K562 (cell line): ENCODE data around the gene MCM7. TPM values are rescaled to one million over a fixed set of nuclear protein-coding genes. Genes with fewer than 3 reads are reported as not detected.
A peak's percentile ranks its signal among the peaks of the same experiment; 100 is the strongest.

ENCODE experiments used
- ARID4B ChIP-seq: sonication (generic); formaldehyde crosslinking; IDR thresholded peaks from 2 replicates; pipeline ENCODE4 v1.8.0; 2022; ENCODE audit warnings: mild to moderate bottlenecking, missing genetic modification reagents
- BRF2 ChIP-seq: IDR thresholded peaks from 3 replicates; pipeline ENCODE4 v1.6.1; 2011; ENCODE audit warnings: borderline replicate concordance, mild to moderate bottlenecking; ENCODE audit not compliant: insufficient read length, insufficient read depth
- HDAC3 ChIP-seq: fragments of 450-650 bp; IDR thresholded peaks from 2 replicates; pipeline ENCODE4 v1.6.1; 2018; ENCODE audit warnings: borderline replicate concordance, mild to moderate bottlenecking, moderate library complexity; ENCODE audit not compliant: partially characterized antibody
- LARP7 ChIP-seq: fragments of 450-650 bp; IDR thresholded peaks from 2 replicates; pipeline ENCODE4 v1.6.1; 2016
- RHOXF2B ChIP-seq: fragments of 250-450 bp; sonication (Bioruptor Pico); conservative IDR thresholded peaks from 2 replicates; pipeline ENCODE4 v1.5.1; 2021
- SREBF2 ChIP-seq: sonication (generic); formaldehyde crosslinking; IDR thresholded peaks from 2 replicates; pipeline ENCODE4 v1.4.0; 2020; ENCODE audit warnings: mild to moderate bottlenecking, missing genetic modification reagents
- SUPT5H ChIP-seq: fragments of 450-650 bp; IDR thresholded peaks from 2 replicates; pipeline ENCODE4 v1.6.1; 2016
- ZMIZ1 ChIP-seq, 2 experiments: fragments of 150-350 bp in 1 of 2; IDR thresholded peaks; 2 replicates each; pipeline ENCODE4 v1.6.1; 2012 to 2016; ENCODE audit warnings: low read depth in 2 of 2, low read length in 2 of 2, mild to moderate bottlenecking in 1 of 2, moderate library complexity in 1 of 2
- ZNF316 ChIP-seq: fragments of 450-650 bp; IDR thresholded peaks from 2 replicates; pipeline ENCODE4 v1.6.1; 2016
- ZNF586 ChIP-seq: fragments of 450-650 bp; formaldehyde crosslinking; conservative IDR thresholded peaks from 2 replicates; pipeline ENCODE4 v1.4.0; 2020; ENCODE audit warnings: mild to moderate bottlenecking, moderate library complexity
- ZNF695 ChIP-seq: fragments of 450-650 bp; formaldehyde crosslinking; IDR thresholded peaks from 2 replicates; pipeline ENCODE4 v1.4.0; 2020; ENCODE audit warnings: mild to moderate bottlenecking, moderate library complexity
- polyA plus RNA-seq, 8 experiments: library from polyadenylated mRNA; depleted of rRNA in 4 of 8; stranded (reverse) in 5 of 8; unstranded in 3 of 8; fragments of >200 nt; fragmentation: Nextera tagmentation in 2 of 8; fragmentation: Illumina TruSeq in 1 of 8; extraction: Ambion mirVana in 2 of 8; extraction: Trizol in 1 of 8; gene quantifications; 2 replicates each; pipeline versions ENCODE4 v1.2.1 to v1.2.3, GENCODE V29; 2011 to 2014; ENCODE audit warnings: inconsistent platforms in 1 of 8, missing spikeins in 1 of 8
- total RNA-seq, 7 experiments: library from RNA; depleted of rRNA in 6 of 7; stranded (reverse); fragments of >200 nt in 6 of 7; fragmentation: Illumina TruSeq in 2 of 7; extraction: Trizol in 2 of 7; gene quantifications; 2 replicates each; pipeline versions ENCODE4 v1.2.1 to v1.2.3, GENCODE V29; 2011 to 2021; ENCODE audit warnings: low replicate concordance in 1 of 7
- TF ChIP-seq, protein P1 (sequence below): fragments of 250-450 bp; sonication (Bioruptor Pico); IDR thresholded peaks from 2 replicates; pipeline ENCODE4 v1.4.0; 2020; ENCODE audit warnings: mild to moderate bottlenecking, moderate library complexity
- TF ChIP-seq, protein P2 (sequence below): fragments of 250-450 bp; sonication (Bioruptor Pico); IDR thresholded peaks from 2 replicates; pipeline ENCODE4 v1.4.0; 2020; ENCODE audit warnings: mild to moderate bottlenecking, moderate library complexity, borderline replicate concordance

The MCM7 gene
- total and polyA plus RNA-seq, 9 of the 15 experiments (the other 6 are each of a cell fraction or from before 2014, with no cell fraction given), result 329 to 856 (median 437) TPM

DNA sequence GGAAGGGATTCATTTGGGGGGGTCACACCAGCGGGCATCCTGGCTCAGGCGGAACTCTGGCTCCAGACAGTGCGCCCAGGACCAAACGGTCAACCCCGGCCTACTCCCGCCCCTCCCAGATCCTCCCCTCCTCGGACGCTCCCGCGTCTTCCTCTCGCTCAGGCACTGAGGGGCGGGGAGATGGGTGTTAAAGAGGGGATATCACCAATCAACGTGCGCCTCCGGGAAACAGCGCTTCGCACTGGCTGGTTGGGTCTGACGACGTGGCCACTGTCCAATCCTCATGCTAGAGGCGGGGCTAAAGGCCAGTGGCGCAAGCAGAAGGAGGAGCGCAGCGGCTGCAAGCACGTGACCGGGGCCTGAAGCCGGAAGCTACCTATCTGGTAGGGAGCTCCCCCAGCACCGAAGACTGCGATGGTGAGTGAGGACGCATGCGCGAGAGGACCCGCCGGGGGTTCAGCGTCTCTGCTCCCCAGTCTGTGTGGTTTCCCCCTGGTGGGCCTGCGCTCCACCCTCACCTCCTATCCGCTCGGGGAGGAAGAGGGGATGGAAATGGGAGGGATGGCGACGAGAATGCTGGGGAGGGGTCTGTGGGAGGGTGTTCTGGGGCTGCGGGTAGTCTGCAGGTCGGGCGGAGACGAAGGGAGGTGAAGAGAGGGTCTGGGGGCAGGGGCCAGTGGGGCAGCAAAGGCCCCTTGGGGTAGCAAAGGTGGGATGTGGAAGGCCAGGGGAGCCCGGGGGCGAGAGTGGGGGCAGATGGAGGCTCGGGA lies 47.5 kb upstream of the MCM7 start, which contains the start of gene LAMTOR4 (continued):
- TF ChIP-seq ARID4B (CRISPR knock-in tag), result peak; percentile 68
- TF ChIP-seq SREBF2, result no peak
- no peak for TF ChIP-seq ZMIZ1 (IDR thresholded peaks at IDR 0.05; ENCODE audit: low read depth in 2 of 2, low read length in 2 of 2)
- peak; percentile 52; the same call in 1 of the 2 replicates for TF ChIP-seq LARP7
- peak; percentile 92 for TF ChIP-seq SUPT5H
- 0 out of 2 replicates have a peak, but pooled peaks have one; percentile 43 for TF ChIP-seq RHOXF2B (CRISPR knock-in tag)
- no peak for TF ChIP-seq ZNF316
- no peak for TF ChIP-seq ZNF586 (CRISPR knock-in tag)
- no peak for TF ChIP-seq ZNF695 (CRISPR knock-in tag)
- no peak for TF ChIP-seq BRF2
- TF ChIP-seq, protein P1, sequence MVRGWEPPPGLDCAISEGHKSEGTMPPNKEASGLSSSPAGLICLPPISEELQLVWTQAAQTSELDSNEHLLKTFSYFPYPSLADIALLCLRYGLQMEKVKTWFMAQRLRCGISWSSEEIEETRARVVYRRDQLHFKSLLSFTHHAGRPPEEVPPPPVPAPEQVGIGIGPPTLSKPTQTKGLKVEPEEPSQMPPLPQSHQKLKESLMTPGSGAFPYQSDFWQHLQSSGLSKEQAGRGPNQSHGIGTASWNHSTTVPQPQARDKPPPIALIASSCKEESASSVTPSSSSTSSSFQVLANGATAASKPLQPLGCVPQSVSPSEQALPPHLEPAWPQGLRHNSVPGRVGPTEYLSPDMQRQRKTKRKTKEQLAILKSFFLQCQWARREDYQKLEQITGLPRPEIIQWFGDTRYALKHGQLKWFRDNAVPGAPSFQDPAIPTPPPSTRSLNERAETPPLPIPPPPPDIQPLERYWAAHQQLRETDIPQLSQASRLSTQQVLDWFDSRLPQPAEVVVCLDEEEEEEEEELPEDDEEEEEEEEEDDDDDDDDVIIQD (CRISPR knock-in tag), result no peak; the same call in 1 of the 2 replicates
- TF ChIP-seq HDAC3, result no peak
- TF ChIP-seq, protein P2, sequence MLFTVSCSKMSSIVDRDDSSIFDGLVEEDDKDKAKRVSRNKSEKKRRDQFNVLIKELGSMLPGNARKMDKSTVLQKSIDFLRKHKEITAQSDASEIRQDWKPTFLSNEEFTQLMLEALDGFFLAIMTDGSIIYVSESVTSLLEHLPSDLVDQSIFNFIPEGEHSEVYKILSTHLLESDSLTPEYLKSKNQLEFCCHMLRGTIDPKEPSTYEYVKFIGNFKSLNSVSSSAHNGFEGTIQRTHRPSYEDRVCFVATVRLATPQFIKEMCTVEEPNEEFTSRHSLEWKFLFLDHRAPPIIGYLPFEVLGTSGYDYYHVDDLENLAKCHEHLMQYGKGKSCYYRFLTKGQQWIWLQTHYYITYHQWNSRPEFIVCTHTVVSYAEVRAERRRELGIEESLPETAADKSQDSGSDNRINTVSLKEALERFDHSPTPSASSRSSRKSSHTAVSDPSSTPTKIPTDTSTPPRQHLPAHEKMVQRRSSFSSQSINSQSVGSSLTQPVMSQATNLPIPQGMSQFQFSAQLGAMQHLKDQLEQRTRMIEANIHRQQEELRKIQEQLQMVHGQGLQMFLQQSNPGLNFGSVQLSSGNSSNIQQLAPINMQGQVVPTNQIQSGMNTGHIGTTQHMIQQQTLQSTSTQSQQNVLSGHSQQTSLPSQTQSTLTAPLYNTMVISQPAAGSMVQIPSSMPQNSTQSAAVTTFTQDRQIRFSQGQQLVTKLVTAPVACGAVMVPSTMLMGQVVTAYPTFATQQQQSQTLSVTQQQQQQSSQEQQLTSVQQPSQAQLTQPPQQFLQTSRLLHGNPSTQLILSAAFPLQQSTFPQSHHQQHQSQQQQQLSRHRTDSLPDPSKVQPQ (CRISPR knock-in tag), result peak; percentile 63; the same call in 1 of the 2 replicates
